ENCODE results near the gene AURKB. TPM values are rescaled to one million over a fixed set of nuclear protein-coding genes. Genes with fewer than 3 reads are reported as not detected.

AURKB gene
- total RNA-seq, 1 donor from 2014 or later = 52.7 TPM

DNA sequence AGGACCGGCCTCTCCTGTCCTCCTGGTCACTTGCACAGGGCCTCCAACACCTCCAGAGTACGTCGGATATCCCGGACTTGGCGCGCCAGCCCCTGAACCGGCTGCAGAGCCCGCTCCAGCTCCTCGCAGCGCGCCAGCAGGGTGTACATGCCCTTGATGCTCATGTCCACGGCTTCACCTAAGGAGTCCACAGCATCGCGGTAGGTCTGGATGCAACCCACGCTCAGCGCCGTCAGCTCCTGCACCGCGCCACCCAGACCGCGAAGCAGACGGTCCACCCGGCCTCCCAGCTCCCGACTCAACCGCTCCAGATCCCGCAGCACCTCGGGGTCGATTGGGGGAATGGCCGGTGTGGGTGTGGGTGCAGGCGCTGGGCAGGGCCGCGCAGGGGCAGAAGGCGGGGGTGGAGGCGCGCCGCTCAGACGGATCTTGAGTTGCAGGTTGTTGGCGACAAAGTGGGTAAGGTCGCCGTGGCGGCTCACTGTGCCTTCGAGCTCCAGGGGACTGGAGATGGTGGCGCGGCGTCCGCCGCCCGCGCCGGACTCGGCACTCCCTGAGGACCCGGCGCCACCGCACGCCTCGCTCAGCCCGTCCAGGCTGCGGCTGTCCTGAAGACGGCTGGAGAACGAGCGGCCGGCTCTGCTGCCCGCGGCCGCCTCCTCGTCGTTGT is 21.2 kb downstream of the AURKB start:
- Mint-ChIP-seq H3K9me3 (ENCODE audit: low read depth) (no peaks in the 10 kb centered on the region), H3K4me3 (ENCODE audit: low read depth) (no peak overlapping the region), H3K36me3 (ENCODE audit: insufficient read depth) (no peaks in the 10 kb centered on the region), H3K27ac (no peak overlapping the region), H3K4me1 (ENCODE audit: low read depth) (peaks cover 1% of the 10 kb centered on the region), H3K27me3 (no peaks in the 10 kb centered on the region)
- DNase-seq (ENCODE audit: low spot score, unreplicated experiment) = peak; percentile 24
- TF ChIP-seq, protein P1, sequence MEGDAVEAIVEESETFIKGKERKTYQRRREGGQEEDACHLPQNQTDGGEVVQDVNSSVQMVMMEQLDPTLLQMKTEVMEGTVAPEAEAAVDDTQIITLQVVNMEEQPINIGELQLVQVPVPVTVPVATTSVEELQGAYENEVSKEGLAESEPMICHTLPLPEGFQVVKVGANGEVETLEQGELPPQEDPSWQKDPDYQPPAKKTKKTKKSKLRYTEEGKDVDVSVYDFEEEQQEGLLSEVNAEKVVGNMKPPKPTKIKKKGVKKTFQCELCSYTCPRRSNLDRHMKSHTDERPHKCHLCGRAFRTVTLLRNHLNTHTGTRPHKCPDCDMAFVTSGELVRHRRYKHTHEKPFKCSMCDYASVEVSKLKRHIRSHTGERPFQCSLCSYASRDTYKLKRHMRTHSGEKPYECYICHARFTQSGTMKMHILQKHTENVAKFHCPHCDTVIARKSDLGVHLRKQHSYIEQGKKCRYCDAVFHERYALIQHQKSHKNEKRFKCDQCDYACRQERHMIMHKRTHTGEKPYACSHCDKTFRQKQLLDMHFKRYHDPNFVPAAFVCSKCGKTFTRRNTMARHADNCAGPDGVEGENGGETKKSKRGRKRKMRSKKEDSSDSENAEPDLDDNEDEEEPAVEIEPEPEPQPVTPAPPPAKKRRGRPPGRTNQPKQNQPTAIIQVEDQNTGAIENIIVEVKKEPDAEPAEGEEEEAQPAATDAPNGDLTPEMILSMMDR (IDR thresholded peaks at IDR 0.05; ENCODE audit: unreplicated experiment) = no peak

DNA sequence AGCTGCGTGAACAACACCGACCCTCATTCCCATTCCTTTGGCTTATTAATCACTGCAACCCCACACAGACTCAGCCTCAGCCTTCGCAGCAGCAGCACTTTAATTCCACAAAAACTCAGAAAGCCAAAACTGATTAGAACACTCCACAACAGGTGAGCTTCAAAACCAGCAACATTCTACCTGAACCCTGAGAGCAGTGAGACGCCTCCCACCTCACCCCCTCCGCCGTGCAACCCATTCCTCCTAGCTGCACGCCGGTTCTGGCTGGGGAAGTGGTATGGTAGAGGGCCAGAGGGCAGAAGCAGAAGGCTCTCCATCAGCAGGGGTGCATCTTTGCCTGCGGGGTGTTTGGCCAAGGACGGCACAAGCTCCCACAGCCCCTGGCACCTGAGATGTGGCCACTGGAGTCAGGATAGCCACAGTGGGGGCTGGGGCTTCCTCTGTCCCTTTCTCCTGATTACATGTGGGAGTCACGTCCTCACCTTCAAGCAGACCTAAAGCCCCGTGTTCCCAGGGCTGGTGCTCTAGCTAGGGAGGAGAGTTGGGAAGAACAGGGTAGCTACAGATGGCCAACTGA is 22.0 kb downstream of the AURKB start:
- no peaks in the 10 kb centered on the region for H3K36me3 Mint-ChIP-seq (ENCODE audit: insufficient read depth)
- no peaks in the 10 kb centered on the region for H3K27me3 Mint-ChIP-seq
- TF ChIP-seq, protein P1 (IDR thresholded peaks at IDR 0.05; ENCODE audit: unreplicated experiment) = no peak
- H3K27ac Mint-ChIP-seq = no peak overlapping the region
- no peak for DNase-seq (ENCODE audit: low spot score, unreplicated experiment)
- H3K4me1 Mint-ChIP-seq (ENCODE audit: low read depth) = peaks cover 1% of the 10 kb centered on the region
- H3K9me3 Mint-ChIP-seq (ENCODE audit: low read depth) = no peaks in the 10 kb centered on the region
- no peak overlapping the region for H3K4me3 Mint-ChIP-seq (ENCODE audit: low read depth)

DNA sequence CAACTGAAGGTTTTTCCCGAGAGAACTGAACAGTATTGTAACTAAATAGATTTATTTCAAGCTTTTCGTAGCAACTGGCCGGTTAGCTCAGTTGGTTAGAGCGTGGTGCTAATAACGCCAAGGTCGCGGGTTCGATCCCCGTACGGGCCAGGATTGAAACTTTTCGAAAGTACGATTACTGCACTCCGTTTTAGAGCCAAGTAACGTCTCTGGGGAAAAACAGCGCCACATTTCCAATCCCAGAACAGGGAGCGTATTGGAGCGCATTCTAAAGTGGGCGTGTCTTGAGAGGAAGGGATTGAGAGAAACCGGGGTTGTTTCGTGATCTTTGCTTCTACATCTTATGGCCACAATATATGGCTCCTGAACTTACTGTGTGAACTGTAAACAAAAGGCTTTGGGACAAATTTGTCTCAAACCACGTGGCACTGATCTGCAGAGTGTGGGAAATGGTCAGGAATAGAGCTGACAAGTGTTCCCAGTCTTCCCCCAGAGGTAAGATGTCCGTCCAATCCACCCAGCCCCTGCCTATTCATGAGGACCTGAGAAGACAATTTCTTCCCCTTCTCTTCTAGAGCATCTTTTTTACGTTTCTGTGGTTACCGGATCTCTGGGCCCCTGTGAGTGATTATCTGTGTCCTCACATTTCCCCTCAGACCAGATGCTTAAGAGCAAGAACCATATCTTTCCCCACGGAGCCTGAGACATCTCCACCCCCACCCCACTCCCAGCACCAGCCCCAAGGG is 22.7 kb downstream of the AURKB start:
- H3K9me3 Mint-ChIP-seq (ENCODE audit: low read depth) = no peaks in the 10 kb centered on the region
- no peak overlapping the region for H3K4me3 Mint-ChIP-seq (ENCODE audit: low read depth)
- peaks cover 4% of the 10 kb centered on the region for H3K27me3 Mint-ChIP-seq
- DNase-seq (ENCODE audit: low spot score, unreplicated experiment) = peak; percentile 90
- no peaks in the 10 kb centered on the region for H3K36me3 Mint-ChIP-seq (ENCODE audit: insufficient read depth)
- H3K27ac Mint-ChIP-seq = no peak overlapping the region
- H3K4me1 Mint-ChIP-seq (ENCODE audit: low read depth) = peaks cover 1% of the 10 kb centered on the region
- TF ChIP-seq, protein P1 (IDR thresholded peaks at IDR 0.05; ENCODE audit: unreplicated experiment) = no peak

DNA sequence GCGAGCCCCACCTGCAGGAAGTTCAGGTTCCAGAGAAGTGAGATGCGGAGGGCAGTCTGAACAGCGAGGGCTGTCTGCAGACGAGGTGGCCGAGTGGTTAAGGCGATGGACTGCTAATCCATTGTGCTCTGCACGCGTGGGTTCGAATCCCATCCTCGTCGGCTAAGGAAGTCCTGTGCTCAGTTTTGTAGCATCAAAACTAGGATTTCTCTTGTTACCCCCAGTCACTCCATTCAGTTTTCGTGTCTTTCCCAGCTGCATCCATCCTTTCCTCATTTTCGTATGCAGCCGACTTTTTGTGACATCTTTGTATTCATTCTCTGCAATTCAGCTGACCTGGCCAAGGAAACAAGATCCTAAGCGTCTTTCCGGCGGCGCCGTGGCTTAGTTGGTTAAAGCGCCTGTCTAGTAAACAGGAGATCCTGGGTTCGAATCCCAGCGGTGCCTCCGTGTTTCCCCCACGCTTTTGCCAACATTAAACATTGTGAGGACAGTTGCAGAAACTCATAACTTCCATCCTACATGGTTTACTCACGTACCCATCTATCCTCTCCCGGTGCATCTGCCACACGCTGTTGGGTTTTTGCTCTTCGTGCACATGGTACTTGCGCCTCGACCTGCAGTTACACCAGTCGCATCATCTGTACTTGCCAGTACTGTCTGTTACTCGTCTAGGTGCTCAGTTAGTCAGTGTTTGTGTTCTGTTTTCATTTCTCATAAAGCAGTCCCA is 23.4 kb downstream of the AURKB start:
- peaks cover 1% of the 10 kb centered on the region for H3K4me1 Mint-ChIP-seq (ENCODE audit: low read depth)
- H3K4me3 Mint-ChIP-seq (ENCODE audit: low read depth) = no peak overlapping the region
- H3K9me3 Mint-ChIP-seq (ENCODE audit: low read depth) = no peaks in the 10 kb centered on the region
- H3K27me3 Mint-ChIP-seq = peaks cover 4% of the 10 kb centered on the region
- peak; percentile 91 for DNase-seq (ENCODE audit: low spot score, unreplicated experiment)
- TF ChIP-seq, protein P1 (IDR thresholded peaks at IDR 0.05; ENCODE audit: unreplicated experiment) = no peak
- H3K27ac Mint-ChIP-seq = no peak overlapping the region
- no peaks in the 10 kb centered on the region for H3K36me3 Mint-ChIP-seq (ENCODE audit: insufficient read depth)

DNA sequence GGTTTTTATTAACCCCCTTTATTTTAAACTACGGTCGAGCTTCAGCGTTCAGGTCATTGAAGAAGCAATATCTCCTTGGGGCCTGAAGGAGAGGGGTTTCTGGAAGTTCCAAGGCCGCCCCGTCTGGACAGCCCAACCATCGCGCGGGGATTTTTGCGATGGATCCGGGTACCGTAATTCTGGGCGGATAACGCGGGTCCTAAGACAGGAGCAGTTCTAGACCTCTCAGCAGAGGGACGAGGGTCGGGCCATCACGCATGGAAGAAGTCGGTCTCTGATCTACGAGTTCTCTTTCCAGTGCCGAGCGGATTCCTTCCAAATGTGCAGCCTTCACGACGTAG is 24.0 kb downstream of the AURKB start:
- no peak for DNase-seq (ENCODE audit: low spot score, unreplicated experiment)
- H3K36me3 Mint-ChIP-seq (ENCODE audit: insufficient read depth) = no peaks in the 10 kb centered on the region
- TF ChIP-seq, protein P1 (IDR thresholded peaks at IDR 0.05; ENCODE audit: unreplicated experiment) = peak; percentile 46
- H3K27me3 Mint-ChIP-seq = peaks cover 4% of the 10 kb centered on the region
- peaks cover 1% of the 10 kb centered on the region for H3K4me1 Mint-ChIP-seq (ENCODE audit: low read depth)
- H3K4me3 Mint-ChIP-seq (ENCODE audit: low read depth) = no peak overlapping the region
- H3K9me3 Mint-ChIP-seq (ENCODE audit: low read depth) = no peaks in the 10 kb centered on the region
- H3K27ac Mint-ChIP-seq = no peak overlapping the region

Data from progenitor cell of endocrine pancreas (in vitro differentiated cells).